Lower leg skin (tissue), 4 donors: ENCODE data around the gene CREBRF. TPM values are rescaled to one million over a fixed set of nuclear protein-coding genes. Genes with fewer than 3 reads are reported as not detected.

Experiments
- DNase-seq, 2 donors: peaks; one replicate each; pipeline ENCODE4 v3.0.0-alpha.2; 2019; ENCODE audit warnings: low spot score in 2 of 2
- H3K4me3 ChIP-seq: fragments of 200-600 bp; sonication (generic); 2 replicates; pipeline ENCODE4 v1.5.1; 2017; ENCODE audit warnings: mild to moderate bottlenecking, low read depth; ENCODE audit not compliant: poor library complexity, severe bottlenecking
- CTCF ChIP-seq, 3 donors: fragments of 450-650 bp; IDR thresholded peaks; one replicate each; pipeline ENCODE4 v1.5.1; 2016; ENCODE audit warnings: antibody characterized with exemption in 3 of 3, mild to moderate bottlenecking in 3 of 3, moderate library complexity in 2 of 3
- POLR2A ChIP-seq, 2 donors: fragments of 450-650 bp; IDR thresholded peaks; one replicate each; pipeline ENCODE4 v1.6.1; 2016 to 2017; ENCODE audit warnings: antibody characterized with exemption in 2 of 2, mild to moderate bottlenecking in 1 of 2, moderate library complexity in 1 of 2
- WGBS, 2 donors: methylation state at CpG; one replicate each; pipeline ENCODE4 v1.1.5; 2018; 5-methylcytosine and 5-hydroxymethylcytosine counted together
- intact Hi-C: fragments of 100-400 bp; cut with DNase I; formaldehyde crosslinking; loops from one replicate; pipeline ENCODE4 v1.15.0; 2023; ENCODE audit warnings: low total_unique reads
- total RNA-seq, 4 donors: library from RNA; depleted of rRNA; stranded (reverse); fragments of >200 nt; gene quantifications; one replicate each; pipeline ENCODE4 v1.1.0, GENCODE V29; 2016

Gene CREBRF
- total RNA-seq, 4 donors from 2014 or later, result 34.1 to 59.5 (median 42.1) TPM

GRCh38 chr5:173180331-173180730, 124.2 kb downstream of the CREBRF start:
- TF ChIP-seq CTCF (IDR thresholded peaks at IDR 0.05) (no peak), POLR2A (IDR thresholded peaks at IDR 0.05) (no peak)

DNA sequence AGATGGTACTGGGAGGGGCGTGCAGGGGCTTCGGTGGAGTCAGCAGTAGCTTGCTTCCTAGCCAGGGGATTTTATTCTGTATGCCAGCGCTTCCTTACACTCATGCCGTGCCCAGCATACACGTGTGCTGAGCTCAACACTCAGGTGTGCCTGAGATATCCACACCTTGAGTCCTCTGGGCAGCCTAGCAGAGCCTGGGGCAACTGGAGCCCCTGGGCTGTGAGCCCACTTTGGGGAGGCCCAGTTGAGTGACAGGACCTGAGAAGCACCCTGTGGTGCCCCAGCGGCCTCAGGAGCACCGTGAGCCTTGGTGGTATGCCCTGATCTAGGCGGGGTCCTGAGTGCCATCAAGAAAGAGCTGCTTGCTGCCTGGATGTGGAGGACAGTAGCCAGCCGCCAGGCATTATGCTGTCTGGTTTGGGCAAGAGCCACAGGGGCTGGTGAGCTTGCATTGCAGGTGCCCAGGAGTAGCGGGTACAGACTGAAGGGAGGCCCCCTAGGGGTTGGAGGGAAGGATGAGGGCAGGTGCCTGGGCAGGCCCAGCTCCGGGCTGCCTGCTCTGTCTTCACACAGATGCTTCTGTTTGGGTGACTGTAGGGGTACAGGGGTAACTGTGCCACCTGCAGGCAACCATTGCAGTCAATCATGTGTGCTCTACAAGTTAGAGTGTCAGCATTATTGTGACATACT, 131.0 kb downstream of the CREBRF start:
- intact Hi-C loops, result no loop called here
- H3K4me3 ChIP-seq, result no peak overlapping the region
- WGBS, 2 donors, result 66 to 76% methylated on average over 8 to 10 of the region's 11 CpGs
- no peak for DNase-seq
- no peak for TF ChIP-seq CTCF (IDR thresholded peaks at IDR 0.05)
- TF ChIP-seq POLR2A (IDR thresholded peaks at IDR 0.05), result no peak

More at GRCh38 chr5:173180331-173180730, 124.2 kb downstream of the CREBRF start:
- no peak for DNase-seq
- WGBS, 2 donors, result 60 to 73% methylated on average over 2 of the region's 2 CpGs
- intact Hi-C loops, result no loop called here
- no peak overlapping the region for H3K4me3 ChIP-seq

DNA sequence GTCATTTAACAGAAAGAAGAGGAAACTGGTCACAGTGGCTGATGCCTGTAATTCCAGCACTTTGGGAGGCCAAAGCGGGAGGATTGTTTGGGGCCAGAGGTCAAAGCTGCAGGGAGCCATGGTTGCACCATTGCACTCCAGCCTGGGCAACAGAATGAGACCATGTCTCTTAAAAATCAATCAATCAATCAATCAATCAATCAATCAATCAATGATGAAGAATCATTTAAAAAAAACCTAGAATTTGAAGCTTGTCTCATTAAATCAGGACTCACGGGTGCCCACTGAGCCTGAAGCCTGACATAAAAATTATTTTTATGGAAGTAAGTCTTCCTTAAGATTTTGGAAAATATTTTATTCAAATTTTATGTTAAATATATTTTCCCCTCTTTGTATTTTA, 132.1 kb downstream of the CREBRF start:
- no peak overlapping the region for H3K4me3 ChIP-seq
- intact Hi-C loops, result no loop called here
- TF ChIP-seq POLR2A (IDR thresholded peaks at IDR 0.05) (no peak), CTCF (IDR thresholded peaks at IDR 0.05) (no peak)
- WGBS, 2 donors, result 87 to 88% methylated on average over 2 of the region's 2 CpGs
- no peak for DNase-seq

Other genes starting within 250 kb of the CREBRF start
- gene ERGIC1, start 222.1 kb upstream of the CREBRF start, total RNA-seq, result 100 to 1,000 TPM in 1 of 4 donors, 10 to 100 TPM in 3; 62.9 to 114 (median 82.6) TPM
- gene RPL26L1, start 96.9 kb upstream of the CREBRF start, total RNA-seq, result 10 to 100 TPM; 14.7 to 19.0 (median 17.7) TPM
- 100 to 1,000 TPM in 1 of 4 donors, 10 to 100 TPM in 3; 47.3 to 110 (median 86.4) TPM for gene ATP6V0E1, start 72.6 kb upstream of the CREBRF start, total RNA-seq
- gene BNIP1, start 88.2 kb downstream of the CREBRF start, total RNA-seq, result 1 to 10 TPM; 4.8 to 8.6 (median 5.5) TPM
- not detected for gene NKX2-5, start 178.9 kb downstream of the CREBRF start, total RNA-seq